Activated CD8-positive, alpha-beta memory T cell treated with anti-CD3 and anti-CD28 coated beads, Interleukin-2, amount 50 U/mL, for 24 hours (primary cell): Measurements from ENCODE around the gene NKX6-1.

Experiments
- DNase-seq: peaks from one replicate; pipeline ENCODE4 v3.0.0-alpha.2; 2020; ENCODE audit errors: extremely low read depth

NKX6-1 gene

DNA sequence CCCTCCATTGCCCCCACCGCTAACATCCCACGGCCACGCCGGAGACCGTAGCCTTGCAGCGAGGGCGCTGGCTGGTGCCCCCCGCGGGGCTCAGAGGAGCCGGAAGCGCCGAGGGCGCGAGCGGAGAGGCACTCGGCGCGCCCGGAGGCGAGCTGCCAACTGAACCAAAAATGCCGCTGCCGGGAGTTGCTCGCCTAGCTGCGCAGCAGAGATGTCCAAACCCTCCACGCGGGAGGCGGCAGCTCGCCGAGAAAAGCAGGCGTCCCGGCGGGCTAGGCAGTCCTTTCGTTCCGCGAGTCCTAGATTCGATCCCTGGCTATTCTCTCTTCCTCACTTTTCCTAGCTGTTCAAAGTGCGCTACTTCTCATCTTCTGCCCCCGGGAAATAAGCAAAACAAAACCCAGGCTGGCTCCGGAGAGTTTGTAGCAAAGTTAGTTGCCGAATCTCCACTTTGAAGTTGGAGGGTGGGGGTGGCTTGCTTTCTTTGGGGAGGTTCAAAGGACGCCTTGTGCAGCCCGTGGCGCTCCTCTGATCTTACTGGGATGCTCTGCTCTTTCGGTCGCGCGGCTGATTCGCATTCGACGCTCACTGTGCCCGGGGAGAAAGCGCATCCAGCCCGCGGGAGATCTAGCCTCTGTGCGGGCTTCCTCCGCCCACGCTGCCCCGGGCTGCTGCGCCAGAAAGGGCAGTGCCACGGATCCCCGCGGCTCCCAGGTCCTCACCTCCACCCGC is 723 bp downstream of the NKX6-1 start:
- no peak for DNase-seq

DNA sequence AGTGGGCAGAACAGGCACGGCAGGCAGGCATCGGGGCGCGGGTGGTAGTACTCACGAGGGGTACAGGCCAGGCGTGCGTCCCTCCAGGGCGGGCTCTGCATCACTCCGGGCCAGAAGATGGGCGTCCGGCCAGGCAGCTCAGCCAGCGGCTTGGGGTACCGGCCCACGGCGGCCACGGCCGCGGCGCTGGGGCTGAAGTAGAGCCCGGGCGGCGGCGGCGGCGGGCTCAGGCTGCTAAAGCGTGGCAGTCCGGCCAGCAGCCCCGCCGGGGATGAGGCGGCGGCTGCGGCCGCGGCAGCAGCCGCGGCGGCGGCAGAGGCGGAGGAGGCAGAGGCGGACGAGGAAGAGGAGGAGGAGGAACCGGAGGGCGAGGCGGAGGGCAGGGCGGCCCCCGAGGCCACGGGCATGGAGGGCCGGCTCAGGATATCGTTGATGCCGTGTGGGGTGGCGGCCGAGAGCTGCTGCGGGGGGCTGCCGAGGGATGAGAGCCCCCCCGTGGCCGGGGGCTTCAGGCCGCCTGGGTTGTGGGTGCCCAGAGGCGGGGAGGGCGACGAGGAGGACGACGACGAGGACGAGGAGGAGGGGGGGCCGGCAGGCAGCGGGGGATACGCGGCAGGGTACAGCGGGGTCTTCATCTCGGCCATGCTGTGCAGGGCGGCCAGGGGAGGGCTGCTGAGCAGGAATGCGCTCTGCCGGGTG is 1.4 kb downstream of the NKX6-1 start:
- DNase-seq, result no peak

DNA sequence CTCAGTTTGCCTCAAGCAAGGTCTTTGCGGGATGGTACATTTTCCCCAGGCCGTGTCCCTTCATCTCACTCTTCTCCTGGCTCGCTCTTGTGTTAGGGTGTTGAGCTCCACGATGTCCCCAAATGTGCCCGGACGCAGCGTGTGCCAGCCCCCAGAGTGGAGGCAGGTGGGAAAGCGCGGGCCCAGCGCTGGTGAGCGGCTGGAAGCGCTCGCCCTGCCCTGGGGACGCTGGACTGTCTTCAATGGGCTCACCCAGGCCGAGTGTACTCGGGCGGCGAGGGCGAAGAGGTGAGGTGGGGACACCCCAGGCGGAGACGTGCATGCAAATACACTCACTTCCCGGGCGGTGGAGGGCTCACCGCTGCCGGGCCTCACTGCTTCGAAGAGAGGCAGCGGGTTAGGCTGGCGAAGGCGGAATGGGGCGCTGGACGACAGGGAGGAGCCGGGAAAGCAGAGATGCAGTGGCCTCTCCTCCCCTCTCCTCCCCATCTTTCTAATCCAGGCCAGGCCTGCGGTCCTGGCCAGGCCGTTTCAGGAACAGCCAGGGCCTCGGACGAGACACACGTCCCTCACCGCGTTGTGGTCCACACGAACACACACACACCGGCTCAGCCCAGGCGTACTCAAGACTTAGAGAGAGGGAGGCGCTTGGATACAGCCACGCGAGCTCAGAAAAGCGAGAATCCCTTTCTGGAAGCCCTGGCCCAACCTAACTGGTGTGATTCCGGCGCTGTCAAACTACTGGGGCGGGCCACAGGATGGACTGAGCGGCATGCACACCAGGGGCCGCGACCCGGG is 2.2 kb downstream of the NKX6-1 start:
- DNase-seq, result no peak

DNA sequence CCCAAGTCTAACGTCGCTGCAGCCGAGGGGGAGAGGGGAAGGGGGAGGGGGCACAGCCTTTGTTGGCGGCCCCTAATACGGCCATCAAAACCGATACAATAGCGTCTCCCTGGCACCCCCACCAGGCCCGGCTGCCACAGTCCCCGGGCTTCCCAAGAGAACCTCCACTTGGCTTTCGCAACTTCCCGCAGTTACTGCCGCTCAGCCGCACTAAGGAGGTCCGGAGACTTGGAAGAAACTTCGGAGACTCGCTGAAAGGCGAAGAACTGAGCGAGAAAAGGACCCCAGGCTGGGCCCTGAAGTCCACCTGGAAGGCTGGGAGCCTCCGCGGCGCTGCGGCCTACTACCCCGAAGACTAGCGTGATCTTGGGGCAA is 2.8 kb downstream of the NKX6-1 start:
- DNase-seq, result no peak

DNA sequence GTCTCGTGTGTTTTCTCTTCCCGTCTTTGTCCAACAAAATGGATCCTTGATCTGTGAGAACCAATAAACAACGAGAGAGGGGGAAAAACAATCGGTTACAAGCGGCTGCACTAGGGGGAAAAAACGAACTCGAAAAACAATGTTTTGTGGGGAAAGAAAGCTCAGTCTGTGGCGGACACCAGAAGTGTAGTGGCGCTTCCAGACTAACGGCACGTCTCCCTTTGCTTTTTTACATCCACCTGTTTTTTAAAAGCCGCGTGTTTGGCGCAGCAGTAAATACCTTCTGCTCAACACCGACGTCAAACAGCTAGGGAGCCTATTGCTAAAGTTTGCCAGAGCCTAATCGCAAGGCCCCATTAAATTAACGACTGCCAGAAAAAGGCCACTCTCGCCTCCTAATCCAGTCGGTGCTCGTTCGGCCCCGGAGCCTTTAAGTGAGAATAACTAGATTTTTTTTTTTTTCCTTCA is 3.3 kb downstream of the NKX6-1 start:
- DNase-seq, result no peak

DNA sequence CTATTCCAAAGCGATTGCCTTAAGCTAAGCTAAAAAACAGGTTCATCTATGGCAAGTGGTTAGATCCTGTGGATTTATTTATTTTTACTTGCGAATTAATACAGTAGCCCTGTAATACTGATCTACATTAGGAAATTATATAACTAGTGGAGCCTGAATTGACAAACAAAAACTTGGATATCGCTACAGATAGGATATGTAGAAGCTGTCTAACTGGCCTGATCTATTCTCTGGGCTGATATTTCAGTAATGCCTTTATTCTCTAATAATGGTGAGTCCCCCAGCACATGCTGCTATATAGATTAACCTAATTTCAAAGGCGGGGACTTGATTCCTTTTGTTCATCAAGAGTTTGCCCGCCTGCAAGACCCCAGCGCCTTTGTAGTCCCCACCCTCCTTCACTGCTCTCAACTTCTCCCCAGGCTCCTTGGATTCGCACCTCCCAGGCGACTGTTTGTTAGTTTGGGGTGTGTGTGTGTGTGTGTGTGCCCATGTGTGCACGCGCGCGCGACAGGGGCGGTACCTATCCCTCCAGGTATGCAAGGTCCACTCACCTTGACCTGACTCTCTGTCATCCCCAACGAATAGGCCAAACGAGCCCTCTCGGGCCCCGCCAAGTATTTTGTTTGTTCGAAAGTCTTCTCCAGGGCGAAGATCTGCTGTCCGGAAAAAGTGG is 3.8 kb downstream of the NKX6-1 start:
- DNase-seq, result no peak

DNA sequence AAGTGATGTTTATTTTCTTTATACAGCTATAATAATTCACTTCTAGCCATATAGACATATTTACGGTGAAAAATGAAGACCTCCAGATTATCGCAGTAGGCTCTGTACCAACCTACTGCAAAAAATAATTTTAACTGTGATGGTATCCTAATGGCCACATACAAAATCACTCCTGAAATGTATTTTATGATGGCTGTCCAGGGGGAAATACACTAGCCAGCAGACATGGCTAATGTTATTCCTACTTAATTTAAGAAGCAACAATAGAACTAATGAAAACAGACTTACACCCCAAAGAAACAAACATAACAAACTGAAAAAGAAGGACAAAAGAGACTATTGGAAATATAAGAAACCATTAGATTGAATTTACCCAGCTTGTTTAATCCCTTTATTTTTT is 4.6 kb downstream of the NKX6-1 start:
- no peak for DNase-seq

DNA sequence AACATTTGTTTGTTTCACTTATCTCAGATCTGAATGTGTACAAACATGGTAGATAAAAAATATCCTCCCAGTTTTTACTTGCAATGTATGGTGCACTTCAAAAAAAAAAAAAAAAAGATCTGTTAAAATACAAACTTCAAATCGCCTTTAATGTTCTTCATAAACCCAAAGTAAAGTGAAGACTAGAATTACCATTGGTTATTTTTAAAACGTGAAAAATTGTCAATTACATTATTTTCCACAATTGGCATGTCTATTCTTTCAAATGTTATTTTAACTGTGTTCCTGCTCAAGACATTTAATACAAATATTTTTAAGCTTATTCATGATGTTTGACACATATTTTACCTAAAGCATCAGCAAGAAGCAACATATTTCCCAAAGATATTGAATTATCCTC is 5.0 kb downstream of the NKX6-1 start:
- DNase-seq, result no peak

DNA sequence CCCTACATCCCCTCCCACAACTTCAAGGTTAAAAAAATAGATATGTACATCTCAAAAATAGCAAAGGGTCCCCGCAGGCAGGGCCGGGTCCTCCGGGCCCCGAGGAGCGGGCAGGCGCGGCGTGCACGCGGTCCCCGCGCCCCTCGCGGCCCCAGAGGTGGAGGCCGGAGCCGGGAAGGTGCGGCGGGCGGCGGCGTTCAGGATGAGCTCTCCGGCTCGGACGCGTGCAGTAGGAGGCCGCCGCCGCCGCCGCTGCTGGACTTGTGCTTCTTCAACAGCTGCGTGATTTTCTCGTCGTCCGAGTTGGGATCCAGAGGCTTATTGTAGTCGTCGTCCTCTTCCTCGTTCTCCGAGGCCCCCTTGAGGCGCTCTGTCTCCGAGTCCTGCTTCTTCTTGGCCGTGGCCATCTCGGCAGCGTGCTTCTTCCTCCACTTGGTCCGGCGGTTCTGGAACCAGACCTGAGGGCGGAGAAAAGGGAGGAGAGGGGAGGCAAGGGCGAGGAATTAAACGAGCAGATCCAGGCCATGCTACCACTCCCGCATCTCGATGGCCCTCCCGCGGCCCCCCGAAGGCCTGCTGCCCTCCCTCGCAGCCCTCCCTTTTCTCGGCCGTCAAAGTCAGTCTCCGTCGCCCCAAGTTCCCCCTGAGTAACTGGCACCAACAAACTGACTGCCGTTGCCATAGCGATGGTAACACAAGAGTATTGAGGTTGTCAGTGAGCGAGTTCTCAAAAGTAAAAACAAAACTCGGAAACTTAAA is 5.8 kb downstream of the NKX6-1 start:
- DNase-seq, result no peak

DNA sequence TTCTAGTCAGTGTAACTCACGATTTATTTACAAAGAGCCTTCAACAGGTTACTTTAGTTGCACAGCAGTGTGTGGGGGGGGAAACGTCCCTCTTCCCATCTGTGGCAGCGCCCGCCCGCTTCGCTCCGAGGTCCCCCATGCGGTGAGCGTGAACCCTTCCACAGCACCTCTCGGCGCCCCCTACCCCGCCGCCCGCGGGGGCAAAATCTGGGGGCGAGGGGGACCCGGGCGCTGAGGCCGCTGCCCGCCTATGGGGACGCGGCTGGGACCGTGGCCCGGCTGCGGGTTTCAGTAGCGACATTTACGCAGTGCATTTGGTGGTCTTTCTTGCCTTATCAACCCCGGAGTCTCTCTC is 6.4 kb downstream of the NKX6-1 start:
- DNase-seq, result no peak

DNA sequence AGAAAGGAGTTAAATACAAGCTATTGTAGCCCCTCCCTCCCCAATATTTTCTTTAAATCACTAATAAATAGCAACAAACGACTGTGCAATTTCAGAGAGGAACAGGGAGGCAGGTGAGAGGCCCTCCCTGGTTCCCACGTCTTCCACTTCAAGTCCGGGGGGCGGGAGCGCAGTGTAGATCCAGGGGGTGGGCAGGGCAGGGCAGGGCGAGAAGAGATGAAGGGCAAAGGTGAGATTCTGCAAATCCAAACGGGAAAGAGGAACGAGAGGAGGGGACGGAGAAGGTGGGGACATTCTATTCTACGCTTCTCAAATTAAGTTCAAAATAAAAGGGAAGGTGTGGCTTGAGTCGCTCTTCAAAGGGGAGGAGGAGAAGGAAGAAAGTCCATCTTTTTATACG is 6.8 kb downstream of the NKX6-1 start:
- DNase-seq, result no peak

DNA sequence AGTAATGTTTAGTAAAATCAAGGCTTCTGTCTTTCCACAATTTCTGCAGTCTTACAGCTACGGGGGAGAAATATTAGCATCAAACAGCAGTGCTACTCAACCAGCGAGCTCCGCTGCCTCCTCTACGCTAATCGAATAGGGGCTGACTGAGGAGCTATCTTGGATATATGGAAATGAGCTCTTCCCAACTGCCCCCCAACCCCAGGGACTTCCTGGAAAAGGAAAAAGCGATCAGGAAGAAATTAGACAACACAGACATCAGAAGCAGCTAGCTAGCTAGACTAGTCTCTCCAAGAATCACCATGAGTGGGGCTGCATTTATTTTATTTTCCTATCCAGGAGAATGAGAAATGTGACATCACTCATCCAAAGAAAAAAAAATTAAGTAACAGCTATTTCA is 7.6 kb downstream of the NKX6-1 start:
- no peak for DNase-seq

DNA sequence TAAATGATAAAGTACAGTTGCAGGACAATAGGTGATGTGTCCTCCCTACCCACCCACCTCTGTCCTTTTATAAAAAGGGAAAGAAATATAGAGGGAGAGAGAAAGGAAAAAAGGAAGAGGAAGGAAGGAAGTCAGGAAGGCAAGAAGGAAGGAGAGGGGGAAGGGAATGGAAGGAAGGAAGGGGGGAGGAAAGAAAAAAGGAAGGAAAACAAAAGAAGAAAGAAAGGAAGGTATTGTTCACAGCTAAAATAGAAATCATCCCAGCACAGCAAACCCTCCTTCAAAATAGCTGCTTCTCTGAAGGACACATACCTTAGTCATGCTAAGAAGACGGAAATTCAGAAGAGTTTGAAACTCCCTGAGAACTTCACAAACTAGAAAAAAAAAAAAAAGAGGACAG is 8.4 kb downstream of the NKX6-1 start:
- no peak for DNase-seq

DNA sequence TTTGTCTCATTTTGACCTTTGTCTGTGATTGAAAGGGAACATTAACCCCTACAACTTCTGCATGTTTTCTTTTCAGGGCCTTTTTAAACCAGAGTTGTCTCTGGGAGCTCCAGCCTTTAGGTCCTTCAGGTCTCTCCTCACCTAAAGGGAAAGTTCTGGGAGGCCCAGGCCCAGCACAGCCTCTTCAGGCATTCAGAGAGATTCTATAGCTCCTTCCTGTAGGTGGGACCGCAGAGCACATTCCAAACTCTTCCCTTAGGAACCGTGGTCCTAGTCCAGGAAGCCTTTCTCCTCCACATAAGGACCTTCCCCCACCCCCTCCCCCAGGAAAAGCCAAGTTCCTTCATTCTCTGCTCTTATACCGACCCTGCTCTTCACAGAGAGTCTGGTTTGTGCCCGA is 14.9 kb downstream of the NKX6-1 start:
- no peak for DNase-seq

DNA sequence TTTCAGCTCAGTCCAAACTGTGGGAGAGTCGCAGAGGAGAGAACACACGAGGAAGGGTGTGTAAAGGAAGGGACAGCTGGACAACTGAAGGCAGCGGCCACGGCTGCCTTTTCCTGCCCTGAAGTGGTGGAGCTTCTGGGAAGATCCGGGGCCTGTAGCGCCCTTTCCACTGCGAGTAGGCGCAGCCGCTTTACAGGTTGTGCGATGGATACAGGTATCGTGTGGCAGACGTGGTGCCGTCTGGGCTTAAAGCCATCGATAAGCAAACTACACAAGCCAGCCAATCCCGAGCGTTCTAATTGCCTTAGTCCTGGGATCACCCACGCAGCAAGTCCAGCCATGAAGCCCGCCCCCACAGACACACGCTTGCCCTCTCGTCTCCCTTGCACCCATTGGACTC is 15.4 kb downstream of the NKX6-1 start:
- no peak for DNase-seq

DNA sequence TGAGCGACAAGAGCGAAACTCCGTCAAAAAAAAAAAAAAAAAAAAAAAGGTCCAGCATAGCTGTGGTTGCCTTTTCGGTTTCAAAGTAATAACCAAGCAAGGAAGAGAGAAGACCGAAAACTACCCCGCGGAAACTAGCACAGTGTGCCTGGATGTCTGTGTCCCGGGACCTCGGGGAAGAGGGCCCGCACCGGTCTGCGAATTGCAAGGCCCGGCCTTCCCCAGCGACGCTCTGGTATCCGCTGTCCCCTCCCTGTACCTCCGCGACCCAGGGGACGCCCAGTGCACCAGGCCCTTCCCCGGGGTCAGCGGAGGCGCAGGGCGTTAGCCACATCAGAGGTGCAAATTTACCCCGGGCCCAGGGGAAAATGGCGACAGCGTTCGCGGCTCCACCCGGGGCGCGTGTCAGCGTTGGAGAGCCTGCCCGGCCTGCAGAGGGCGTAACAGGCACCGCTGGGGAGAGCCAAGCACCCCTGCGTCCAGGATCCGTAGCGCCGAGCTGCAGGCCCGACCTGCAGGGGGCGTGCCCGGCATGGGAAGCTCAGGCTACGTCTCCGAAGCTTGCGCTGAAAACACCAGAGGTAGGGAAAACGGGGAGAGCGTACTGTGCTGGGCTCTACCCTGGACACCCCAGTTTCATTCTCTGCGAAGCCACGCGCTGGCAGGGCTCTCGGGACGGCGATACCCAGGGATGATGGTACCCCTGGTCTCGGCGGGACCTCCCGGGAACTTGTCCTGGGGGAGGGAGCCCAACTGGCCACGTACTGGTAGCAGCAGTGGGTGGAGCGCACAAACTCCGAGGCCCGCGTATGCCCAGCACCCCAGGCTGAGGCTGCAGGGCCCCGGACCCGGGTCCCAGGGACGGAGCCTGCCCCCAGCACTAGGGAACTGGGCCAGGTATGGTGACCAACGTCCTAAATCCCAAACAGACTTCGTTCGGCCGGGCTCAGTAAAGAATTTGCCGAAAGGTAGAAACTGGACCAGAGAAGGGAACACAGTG is 16.2 kb downstream of the NKX6-1 start:
- no peak for DNase-seq

DNA sequence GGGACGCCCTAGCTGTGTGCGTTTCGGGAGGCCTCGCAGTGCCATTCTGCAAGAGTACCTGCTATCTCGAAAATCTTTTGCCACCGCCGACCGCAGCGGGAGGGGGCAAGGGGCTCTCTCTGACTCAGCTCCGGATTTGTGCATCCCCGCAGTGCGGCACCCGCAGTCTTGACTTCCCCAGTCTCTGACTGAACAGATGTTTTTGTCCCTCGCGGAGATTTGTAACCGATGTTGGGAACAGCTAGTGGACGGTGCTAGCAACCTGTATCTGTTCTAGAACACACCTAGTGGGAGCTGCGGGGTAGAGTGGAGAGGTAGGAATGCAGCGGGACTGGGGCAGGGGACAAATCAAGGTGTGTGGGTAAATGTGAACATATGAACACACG is 17.2 kb downstream of the NKX6-1 start:
- DNase-seq, result no peak

DNA sequence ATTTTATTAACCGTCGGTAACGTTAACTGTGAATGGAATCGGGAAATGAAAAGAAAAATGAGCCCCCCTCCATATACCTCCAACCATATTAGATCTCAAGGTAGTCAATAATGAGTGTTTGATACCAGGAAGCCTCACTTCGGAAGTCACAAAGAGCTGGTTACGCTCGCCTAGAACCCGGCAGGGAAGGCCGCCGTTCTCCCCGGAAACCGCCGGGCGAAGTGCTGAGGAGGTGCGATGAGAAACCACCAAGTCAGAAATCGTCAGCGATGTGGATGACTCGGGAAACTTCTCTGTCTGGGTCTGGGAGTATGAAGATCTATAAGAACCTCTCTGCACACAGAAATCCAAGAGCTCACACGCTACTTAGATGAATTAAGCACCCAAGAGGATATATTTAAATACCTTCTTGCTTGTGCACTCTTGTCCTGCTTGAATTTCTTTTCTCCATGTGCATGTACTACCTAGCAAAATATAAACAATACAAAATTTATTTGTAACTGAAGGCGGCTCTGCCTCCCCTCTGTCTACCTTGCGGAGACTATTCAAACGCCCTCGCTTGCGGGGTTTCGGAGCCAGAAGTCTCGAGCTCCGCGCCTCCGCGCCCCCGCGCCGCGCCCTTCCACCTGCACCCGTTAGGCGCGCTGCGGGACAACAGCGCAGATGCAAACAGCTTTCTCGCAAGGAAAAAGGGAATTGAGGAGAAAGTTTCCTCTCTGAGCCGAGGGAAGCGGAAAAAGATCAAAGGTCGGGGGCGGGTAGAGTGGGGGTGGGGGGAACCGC is 17.8 kb downstream of the NKX6-1 start:
- no peak for DNase-seq

DNA sequence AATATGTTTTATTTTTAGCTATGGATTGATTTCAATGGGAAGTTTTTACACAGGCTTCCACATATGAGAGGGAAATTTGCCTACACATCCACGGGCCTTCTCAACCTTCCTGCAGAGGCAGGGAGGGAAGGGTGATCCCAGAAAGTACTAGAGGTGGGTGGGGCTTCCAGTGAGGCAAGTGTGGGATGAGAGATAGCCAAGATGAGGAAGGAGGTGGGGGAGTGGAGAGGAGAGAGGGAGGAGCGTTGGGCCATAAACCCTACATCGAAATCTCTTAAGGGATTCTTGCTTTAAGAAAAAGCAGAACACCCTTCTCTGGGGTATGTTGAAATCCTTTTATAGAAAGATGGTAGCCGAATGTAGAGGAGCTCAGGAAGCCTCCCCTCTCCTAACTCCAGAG is 19.0 kb downstream of the NKX6-1 start:
- DNase-seq, result no peak

DNA sequence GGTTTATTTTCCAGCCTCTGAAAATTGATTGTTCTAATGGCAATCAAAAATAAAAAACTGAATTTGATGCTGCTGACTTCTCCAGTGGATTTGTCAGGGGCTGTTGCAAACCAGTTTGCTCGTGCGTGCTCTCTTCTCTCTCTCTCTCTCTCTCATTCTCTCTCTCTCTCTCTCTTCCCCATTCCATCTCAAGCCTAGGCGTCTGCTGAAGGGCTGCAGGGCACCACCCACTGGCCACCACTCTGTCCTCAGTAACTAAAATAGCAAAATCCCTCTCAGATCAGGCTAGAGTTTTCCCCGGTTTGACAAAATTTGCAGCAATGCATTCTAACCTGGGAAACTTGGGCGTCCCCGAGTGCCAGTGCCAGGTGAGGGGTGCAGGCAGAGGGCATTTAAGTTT is 19.4 kb downstream of the NKX6-1 start:
- no peak for DNase-seq
